ENCODE data around the gene LRMDA.

Gene LRMDA

DNA sequence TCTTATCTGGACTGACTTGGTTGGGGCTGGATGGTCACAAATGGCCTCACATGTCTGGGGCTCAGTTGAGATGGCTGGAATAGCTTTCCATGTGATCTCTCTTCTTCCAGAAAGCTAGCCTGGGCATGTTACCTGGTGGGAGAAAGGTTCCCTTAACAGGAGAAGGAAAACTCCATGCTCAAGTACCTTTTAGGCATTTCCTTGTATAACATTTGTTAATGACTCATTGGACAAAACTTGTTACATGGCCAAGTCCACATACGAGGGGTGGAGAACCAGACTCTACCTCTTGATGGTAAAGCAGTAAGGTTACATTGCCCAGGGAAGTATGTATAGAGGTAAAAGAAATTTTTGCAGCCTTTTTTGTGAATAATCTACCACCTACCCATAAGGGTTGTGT, 826.4 kb downstream of the LRMDA start:
- Histone ChIP-seq H3K4me1 (ENCODE audit: insufficient read depth, low read length) (no peaks in the 10 kb centered on the region), H3K4me3 (ENCODE audit: low read length) (no peak overlapping the region), H3K9ac (ENCODE audit: low read depth, low read length) (no peak overlapping the region), H3K36me3 (ENCODE audit: insufficient read depth, low read depth, low read length) (no peaks in the 10 kb centered on the region), H3K27ac (ENCODE audit: low read length) (no peak overlapping the region), H3K27me3 (ENCODE audit: insufficient read depth, low read length) (no peaks in the 10 kb centered on the region), H3K9me3 (ENCODE audit: insufficient read depth, low read depth, low read length) (peaks cover 7% of the 10 kb centered on the region; the same call in 1 of the 2 replicates)

DNA sequence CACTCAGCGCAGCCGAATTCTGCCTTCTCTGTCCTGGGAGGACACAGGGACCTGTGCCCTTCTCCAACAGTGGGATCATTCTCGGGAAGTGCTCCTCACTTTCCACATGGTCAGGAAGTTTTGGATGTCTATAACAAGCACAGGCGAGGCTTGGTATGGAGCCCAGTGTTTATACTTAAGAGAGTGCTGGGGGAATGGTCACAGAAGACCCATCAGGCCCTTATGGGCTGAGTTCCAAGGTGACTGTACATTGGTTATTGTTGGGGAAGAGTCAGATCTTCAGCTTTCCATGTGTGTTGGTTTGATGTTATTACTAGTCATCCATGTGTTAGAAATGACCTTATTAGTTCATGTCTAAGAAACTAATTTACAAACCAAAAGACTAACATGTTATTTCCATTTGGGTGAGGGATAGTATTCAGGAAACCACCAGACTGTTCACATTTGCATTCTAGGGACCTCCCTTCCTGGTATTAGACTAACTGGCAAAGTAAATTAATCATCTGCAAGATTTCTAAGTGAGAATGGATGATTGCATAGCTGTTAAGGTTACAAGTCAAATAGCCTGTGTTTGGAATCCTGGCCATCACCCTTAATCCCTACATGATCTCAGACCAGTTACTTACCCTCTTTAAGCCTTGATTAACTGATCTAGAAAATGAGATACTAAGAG, 834.2 kb downstream of the LRMDA start:
- H3K27ac ChIP-seq (ENCODE audit: low read length) = no peak overlapping the region
- H3K4me3 ChIP-seq (ENCODE audit: low read length) = no peak overlapping the region
- H3K36me3 ChIP-seq (ENCODE audit: insufficient read depth, low read depth, low read length) = no peaks in the 10 kb centered on the region
- peaks cover 2% of the 10 kb centered on the region; the same call in 1 of the 2 replicates for H3K9me3 ChIP-seq (ENCODE audit: insufficient read depth, low read depth, low read length)
- H3K27me3 ChIP-seq (ENCODE audit: insufficient read depth, low read length) = no peaks in the 10 kb centered on the region
- H3K4me1 ChIP-seq (ENCODE audit: insufficient read depth, low read length) = peaks cover 10% of the 10 kb centered on the region; the same call in 1 of the 2 replicates
- no peak overlapping the region for H3K9ac ChIP-seq (ENCODE audit: low read depth, low read length)

DNA sequence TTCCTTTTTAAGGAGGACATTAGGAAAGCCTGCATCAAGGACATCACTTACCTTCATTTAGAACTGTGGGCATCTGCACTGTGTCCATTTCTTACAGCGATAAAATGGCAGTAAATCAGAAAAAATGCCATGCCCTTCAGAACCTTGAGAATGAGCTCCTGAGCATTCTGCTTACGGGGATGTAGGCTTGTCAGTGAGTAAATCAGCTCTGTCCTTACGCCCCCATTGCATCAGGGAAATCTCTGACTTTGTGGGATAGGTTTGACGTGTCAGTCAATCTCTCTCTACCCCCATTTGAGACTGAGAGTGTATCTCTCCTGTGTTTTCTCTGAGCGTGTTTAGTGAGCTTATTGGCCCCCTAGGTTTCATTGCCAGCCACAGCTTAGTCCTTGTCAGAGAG, 837.1 kb downstream of the LRMDA start:
- H3K4me3 ChIP-seq (ENCODE audit: low read length) = no peak overlapping the region
- no peaks in the 10 kb centered on the region for H3K36me3 ChIP-seq (ENCODE audit: insufficient read depth, low read depth, low read length)
- no peak overlapping the region for H3K9ac ChIP-seq (ENCODE audit: low read depth, low read length)
- H3K4me1 ChIP-seq (ENCODE audit: insufficient read depth, low read length) = peaks cover 12% of the 10 kb centered on the region; the same call in 1 of the 2 replicates
- H3K27me3 ChIP-seq (ENCODE audit: insufficient read depth, low read length) = no peaks in the 10 kb centered on the region
- H3K27ac ChIP-seq (ENCODE audit: low read length) = no peak overlapping the region
- peaks cover 1% of the 10 kb centered on the region; the same call in 1 of the 2 replicates for H3K9me3 ChIP-seq (ENCODE audit: insufficient read depth, low read depth, low read length)

DNA sequence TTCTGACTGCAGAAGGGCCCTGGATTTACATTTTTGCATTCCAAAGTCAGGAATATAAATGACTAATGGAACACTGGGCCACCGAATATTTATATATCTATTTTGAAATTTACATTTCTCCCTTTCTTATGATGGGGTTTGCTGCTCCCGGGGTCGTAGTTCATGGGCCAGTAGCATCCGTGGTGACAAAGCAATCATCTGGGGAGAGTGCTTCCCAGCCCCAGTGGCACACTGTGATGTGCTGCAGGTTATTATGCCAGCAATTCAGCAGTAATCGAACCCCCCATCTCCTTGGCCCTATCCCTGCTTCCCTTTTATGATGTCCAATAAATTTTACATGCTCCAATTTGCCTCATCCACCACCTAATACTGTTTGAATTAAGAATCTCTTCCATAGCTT, 837.5 kb downstream of the LRMDA start:
- no peaks in the 10 kb centered on the region for H3K27me3 ChIP-seq (ENCODE audit: insufficient read depth, low read length)
- peaks cover 4% of the 10 kb centered on the region; the same call in 1 of the 2 replicates for H3K9me3 ChIP-seq (ENCODE audit: insufficient read depth, low read depth, low read length)
- H3K9ac ChIP-seq (ENCODE audit: low read depth, low read length) = no peak overlapping the region
- H3K27ac ChIP-seq (ENCODE audit: low read length) = no peak overlapping the region
- H3K4me3 ChIP-seq (ENCODE audit: low read length) = no peak overlapping the region
- H3K4me1 ChIP-seq (ENCODE audit: insufficient read depth, low read length) = peaks cover 12% of the 10 kb centered on the region; the same call in 1 of the 2 replicates
- no peaks in the 10 kb centered on the region for H3K36me3 ChIP-seq (ENCODE audit: insufficient read depth, low read depth, low read length)

DNA sequence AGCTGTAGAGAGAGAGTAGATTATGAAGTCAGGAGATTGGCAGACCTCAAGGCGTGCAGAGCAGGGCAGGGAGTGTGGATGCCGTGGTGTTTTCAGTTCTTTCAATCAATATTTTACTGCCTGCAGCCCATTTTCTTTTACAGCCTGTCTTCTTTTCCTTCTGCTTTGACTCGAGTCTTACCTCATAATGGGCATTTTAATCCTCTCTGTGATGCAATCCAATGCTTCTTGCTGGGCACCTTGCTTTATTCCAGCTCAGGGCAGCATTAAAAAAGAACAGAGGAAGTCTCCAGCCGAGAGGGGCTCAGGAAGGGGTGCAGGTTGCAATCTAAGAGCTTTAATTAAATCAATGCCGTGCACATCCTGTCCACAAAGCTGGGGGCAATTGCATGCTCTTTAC, 839.0 kb downstream of the LRMDA start:
- Histone ChIP-seq H3K27ac (ENCODE audit: low read length) (no peak overlapping the region), H3K36me3 (ENCODE audit: insufficient read depth, low read depth, low read length) (no peaks in the 10 kb centered on the region), H3K9me3 (ENCODE audit: insufficient read depth, low read depth, low read length) (peaks cover 10% of the 10 kb centered on the region), H3K9ac (ENCODE audit: low read depth, low read length) (no peak overlapping the region), H3K27me3 (ENCODE audit: insufficient read depth, low read length) (no peaks in the 10 kb centered on the region), H3K4me3 (ENCODE audit: low read length) (no peak overlapping the region), H3K4me1 (ENCODE audit: insufficient read depth, low read length) (peaks cover 12% of the 10 kb centered on the region; the same call in 1 of the 2 replicates)

DNA sequence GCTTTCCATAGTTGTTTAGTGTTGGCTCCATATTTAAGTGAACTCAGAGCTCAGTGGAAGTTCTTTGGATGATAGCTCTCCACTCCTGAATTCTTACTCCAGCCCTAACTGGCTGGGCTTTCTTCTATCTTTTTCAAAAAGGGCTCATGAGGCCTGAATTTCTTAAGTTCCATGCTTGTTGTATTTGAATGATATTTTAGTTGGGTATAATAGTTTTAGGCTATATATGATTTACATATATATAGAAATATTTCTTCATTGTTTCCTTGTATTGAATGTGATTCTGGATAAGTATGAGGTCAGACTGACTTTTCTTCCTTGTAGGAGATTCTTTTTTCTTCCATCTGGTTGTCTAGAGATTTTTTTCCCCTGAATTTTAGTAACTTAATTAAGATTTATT, 843.5 kb downstream of the LRMDA start:
- no peak overlapping the region for H3K9ac ChIP-seq (ENCODE audit: low read depth, low read length)
- H3K27me3 ChIP-seq (ENCODE audit: insufficient read depth, low read length) = no peaks in the 10 kb centered on the region
- H3K4me3 ChIP-seq (ENCODE audit: low read length) = no peak overlapping the region
- peaks cover 8% of the 10 kb centered on the region; the same call in 1 of the 2 replicates for H3K4me1 ChIP-seq (ENCODE audit: insufficient read depth, low read length)
- H3K9me3 ChIP-seq (ENCODE audit: insufficient read depth, low read depth, low read length) = peaks cover 10% of the 10 kb centered on the region
- no peaks in the 10 kb centered on the region for H3K36me3 ChIP-seq (ENCODE audit: insufficient read depth, low read depth, low read length)
- no peak overlapping the region for H3K27ac ChIP-seq (ENCODE audit: low read length)

DNA sequence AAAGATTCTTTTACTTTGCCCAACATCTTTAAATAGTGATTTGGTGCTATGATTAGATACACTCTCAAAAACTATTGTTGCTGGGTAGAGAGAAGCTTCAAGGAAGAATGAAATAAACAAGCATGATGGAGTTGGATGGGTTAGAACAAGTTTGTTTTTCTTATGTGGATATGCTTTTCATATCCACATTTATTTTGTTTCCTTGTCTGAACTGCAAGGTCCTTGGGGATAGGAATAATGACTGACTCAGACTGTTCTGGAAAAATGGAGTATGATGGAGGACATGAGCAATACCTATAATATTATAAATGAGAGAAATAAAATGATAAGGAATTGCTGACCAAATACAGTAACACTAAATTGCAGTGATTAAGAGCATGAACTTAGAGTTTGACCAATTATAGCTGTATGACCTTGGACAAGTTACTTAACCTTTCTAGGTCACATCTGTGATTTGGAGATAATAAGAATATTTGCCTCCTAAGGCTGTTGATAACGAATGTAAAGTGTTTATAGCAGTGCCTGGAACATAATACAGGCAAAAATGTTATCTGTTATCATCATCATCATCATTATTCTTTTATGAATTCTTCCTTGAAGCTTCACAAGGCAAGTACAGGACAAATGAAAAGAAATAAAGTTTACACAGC, 847.5 kb downstream of the LRMDA start:
- peaks cover 6% of the 10 kb centered on the region for H3K9me3 ChIP-seq (ENCODE audit: insufficient read depth, low read depth, low read length)
- H3K27ac ChIP-seq (ENCODE audit: low read length) = no peak overlapping the region
- peaks cover 3% of the 10 kb centered on the region; the same call in 1 of the 2 replicates for H3K4me1 ChIP-seq (ENCODE audit: insufficient read depth, low read length)
- H3K4me3 ChIP-seq (ENCODE audit: low read length) = no peak overlapping the region
- H3K27me3 ChIP-seq (ENCODE audit: insufficient read depth, low read length) = no peaks in the 10 kb centered on the region
- no peaks in the 10 kb centered on the region for H3K36me3 ChIP-seq (ENCODE audit: insufficient read depth, low read depth, low read length)
- H3K9ac ChIP-seq (ENCODE audit: low read depth, low read length) = no peak overlapping the region

DNA sequence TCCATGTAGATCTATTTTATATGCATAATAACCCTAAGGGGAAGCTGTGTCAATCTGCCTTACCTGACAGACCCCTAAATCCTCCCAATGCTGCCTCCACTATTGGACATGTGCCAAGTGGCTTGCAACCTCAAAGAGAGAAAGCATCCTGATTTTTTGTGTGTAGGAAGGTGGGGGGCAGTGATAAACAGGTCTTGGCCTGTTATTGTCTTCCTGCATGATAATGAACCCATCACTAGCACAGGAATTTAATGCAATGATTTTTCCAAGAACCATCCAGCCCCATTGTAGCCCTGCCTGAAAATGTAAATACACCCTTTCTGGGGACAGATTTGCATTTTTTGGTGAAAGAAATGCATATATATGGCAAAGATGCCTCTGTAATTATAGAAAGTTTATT, 850.2 kb downstream of the LRMDA start:
- H3K9me3 ChIP-seq (ENCODE audit: insufficient read depth, low read depth, low read length) = no peaks in the 10 kb centered on the region
- H3K27me3 ChIP-seq (ENCODE audit: insufficient read depth, low read length) = no peaks in the 10 kb centered on the region
- H3K27ac ChIP-seq (ENCODE audit: low read length) = no peak overlapping the region
- H3K4me3 ChIP-seq (ENCODE audit: low read length) = no peak overlapping the region
- peaks cover 3% of the 10 kb centered on the region; the same call in 1 of the 2 replicates for H3K4me1 ChIP-seq (ENCODE audit: insufficient read depth, low read length)
- H3K36me3 ChIP-seq (ENCODE audit: insufficient read depth, low read depth, low read length) = no peaks in the 10 kb centered on the region
- no peak overlapping the region for H3K9ac ChIP-seq (ENCODE audit: low read depth, low read length)

DNA sequence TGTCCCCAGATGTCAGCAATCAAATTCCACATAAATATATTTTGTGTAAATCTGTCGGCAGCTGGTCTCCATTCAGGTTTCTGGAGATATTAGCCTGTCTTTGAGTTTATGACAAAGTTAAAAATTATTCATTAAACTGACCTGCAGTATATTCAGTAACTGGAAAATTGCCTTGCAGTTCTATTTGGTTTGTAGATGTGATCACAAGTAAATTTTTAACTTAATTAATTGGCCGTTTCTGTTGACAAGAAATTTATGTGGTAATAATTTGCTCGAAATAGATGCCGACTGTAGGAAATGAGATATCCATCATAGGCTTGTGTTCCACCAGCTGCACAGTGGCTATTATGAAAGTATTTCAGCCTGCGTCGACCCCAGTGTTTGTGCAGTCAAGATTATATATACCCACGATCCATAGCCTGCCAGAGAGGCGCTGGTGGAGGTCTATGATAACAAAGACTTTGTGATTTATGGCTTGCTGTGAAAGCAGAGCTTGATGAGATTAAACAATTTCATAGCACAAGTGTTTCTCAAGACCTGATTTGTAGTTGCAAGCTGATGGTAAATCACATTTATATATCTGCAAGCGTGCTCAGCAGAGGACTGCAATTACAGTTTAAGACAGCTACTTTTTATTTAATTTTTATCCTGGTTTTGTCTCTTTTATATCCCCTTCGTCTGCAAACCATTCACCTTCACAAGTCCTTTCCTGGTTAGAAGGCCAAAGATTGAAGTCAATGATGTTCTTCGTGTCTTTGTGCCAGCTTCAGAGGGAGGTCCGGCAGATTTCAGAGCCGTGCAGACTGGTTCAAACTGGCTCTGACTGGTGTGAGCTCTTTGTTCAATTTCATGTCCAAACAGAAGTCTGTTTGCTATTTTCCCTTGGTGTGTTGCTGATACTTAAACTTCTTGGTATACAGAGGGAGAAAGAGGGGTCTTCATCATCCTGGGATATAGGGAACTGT, 850.9 kb downstream of the LRMDA start:
- Histone ChIP-seq H3K9me3 (ENCODE audit: insufficient read depth, low read depth, low read length) (no peaks in the 10 kb centered on the region), H3K27ac (ENCODE audit: low read length) (no peak overlapping the region), H3K4me1 (ENCODE audit: insufficient read depth, low read length) (peaks cover 3% of the 10 kb centered on the region; the same call in 1 of the 2 replicates), H3K9ac (ENCODE audit: low read depth, low read length) (no peak overlapping the region), H3K36me3 (ENCODE audit: insufficient read depth, low read depth, low read length) (no peaks in the 10 kb centered on the region), H3K27me3 (ENCODE audit: insufficient read depth, low read length) (no peaks in the 10 kb centered on the region), H3K4me3 (ENCODE audit: low read length) (no peak overlapping the region)

DNA sequence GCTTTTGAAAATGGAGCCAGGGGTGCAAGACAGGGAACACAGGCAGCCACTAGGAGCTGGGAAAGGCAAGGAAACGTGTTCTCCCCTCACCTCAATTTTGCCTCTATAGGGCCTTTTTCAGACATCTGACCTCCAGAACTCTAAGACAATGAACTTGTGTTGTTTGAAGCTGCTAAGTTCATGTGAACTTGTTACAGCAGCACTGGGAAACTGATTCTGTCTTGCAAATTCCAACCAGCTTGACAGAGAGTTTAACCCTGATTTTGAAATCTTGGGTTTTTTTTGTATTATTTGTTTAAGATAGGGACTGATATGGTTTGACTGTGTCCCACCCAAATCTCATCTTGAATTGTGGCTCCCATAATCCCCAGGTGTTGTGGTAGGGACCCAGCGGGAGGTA, 852.9 kb downstream of the LRMDA start:
- peaks cover 3% of the 10 kb centered on the region; the same call in 1 of the 2 replicates for H3K4me1 ChIP-seq (ENCODE audit: insufficient read depth, low read length)
- H3K36me3 ChIP-seq (ENCODE audit: insufficient read depth, low read depth, low read length) = no peaks in the 10 kb centered on the region
- no peak overlapping the region for H3K27ac ChIP-seq (ENCODE audit: low read length)
- H3K9ac ChIP-seq (ENCODE audit: low read depth, low read length) = no peak overlapping the region
- H3K9me3 ChIP-seq (ENCODE audit: insufficient read depth, low read depth, low read length) = no peaks in the 10 kb centered on the region
- H3K27me3 ChIP-seq (ENCODE audit: insufficient read depth, low read length) = no peaks in the 10 kb centered on the region
- no peak overlapping the region for H3K4me3 ChIP-seq (ENCODE audit: low read length)

DNA sequence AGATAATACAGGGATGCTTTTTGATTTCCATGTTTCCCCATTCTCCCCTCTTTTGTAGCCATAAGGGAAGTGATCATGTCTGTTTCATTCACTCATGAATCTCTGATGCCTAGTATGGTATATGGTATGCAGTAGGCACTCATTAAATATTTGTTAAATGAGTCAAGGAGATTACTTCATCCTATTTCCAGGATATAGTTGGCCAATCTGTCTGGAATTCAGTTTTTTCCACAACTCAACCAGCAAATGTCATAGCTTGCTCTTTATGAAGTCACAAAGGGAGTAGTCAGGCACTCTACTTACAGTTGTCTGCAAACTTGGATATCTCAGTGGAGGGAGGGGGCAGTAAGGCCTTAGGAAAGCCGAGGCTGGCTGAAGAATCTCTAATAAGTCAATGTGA, 853.6 kb downstream of the LRMDA start:
- H3K9ac ChIP-seq (ENCODE audit: low read depth, low read length) = no peak overlapping the region
- H3K4me3 ChIP-seq (ENCODE audit: low read length) = no peak overlapping the region
- H3K27ac ChIP-seq (ENCODE audit: low read length) = no peak overlapping the region
- no peaks in the 10 kb centered on the region for H3K9me3 ChIP-seq (ENCODE audit: insufficient read depth, low read depth, low read length)
- peaks cover 3% of the 10 kb centered on the region; the same call in 1 of the 2 replicates for H3K4me1 ChIP-seq (ENCODE audit: insufficient read depth, low read length)
- H3K27me3 ChIP-seq (ENCODE audit: insufficient read depth, low read length) = no peaks in the 10 kb centered on the region
- H3K36me3 ChIP-seq (ENCODE audit: insufficient read depth, low read depth, low read length) = no peaks in the 10 kb centered on the region

Measured in iPS-20b (cell line).